GM23338 (cell line): Measurements from ENCODE around the gene FAM83C. TPM values are rescaled to one million over a fixed set of nuclear protein-coding genes. Genes with fewer than 3 reads are reported as not detected.

ENCODE experiments used
- ATAC-seq: fragments of 200-7000 bp; cut with Tn5 transposase; 3 replicates; pipeline ENCODE4 v1.9.1; 2020
- DNase-seq: peaks from one replicate; pipeline ENCODE4 v3.0.0-alpha.2; 2015; ENCODE audit warnings: low spot score
- H2AFZ ChIP-seq: fragments of 200-600 bp; sonication (generic); 2 replicates; pipeline ENCODE4 v1.8.0; 2016; ENCODE audit warnings: antibody characterized with exemption, mild to moderate bottlenecking, moderate library complexity
- H3F3A ChIP-seq: fragments of 200-600 bp; sonication (generic); replicated peaks from 2 replicates; pipeline ENCODE4 v1.8.0; 2017; ENCODE audit warnings: antibody characterized with exemption, mixed run types, low read depth
- H3K27ac ChIP-seq: fragments of 200-600 bp; sonication (generic); 2 replicates; pipeline ENCODE4 v1.6.1; 2016; ENCODE audit warnings: low read depth
- H3K27me3 ChIP-seq: fragments of 200-600 bp; sonication (generic); 2 replicates; pipeline ENCODE4 v1.8.0; 2016; ENCODE audit warnings: mild to moderate bottlenecking, mixed run types, moderate library complexity; ENCODE audit not compliant: insufficient read depth
- H3K36me3 ChIP-seq: fragments of 200-600 bp; sonication (generic); 2 replicates; pipeline ENCODE4 v1.8.0; 2016; ENCODE audit warnings: mild to moderate bottlenecking; ENCODE audit not compliant: insufficient read depth
- H3K4me1 ChIP-seq: fragments of 200-600 bp; sonication (generic); 2 replicates; pipeline ENCODE4 v1.8.0; 2016; ENCODE audit warnings: mild to moderate bottlenecking, moderate library complexity; ENCODE audit not compliant: insufficient read depth
- H3K4me2 ChIP-seq: fragments of 200-600 bp; sonication (generic); 2 replicates; pipeline ENCODE4 v1.7.1; 2017; ENCODE audit warnings: mixed run types
- H3K4me3 ChIP-seq: fragments of 200-600 bp; sonication (generic); 2 replicates; pipeline ENCODE4 v1.6.1; 2016; ENCODE audit warnings: mixed run types
- H3K79me2 ChIP-seq: fragments of 200-600 bp; sonication (generic); replicated peaks from 2 replicates; pipeline ENCODE4 v1.8.0; 2017; ENCODE audit warnings: mild to moderate bottlenecking; ENCODE audit not compliant: insufficient read depth
- H3K9me2 ChIP-seq: fragments of 200-600 bp; sonication (generic); 2 replicates; pipeline ENCODE4 v1.8.0; 2017; ENCODE audit not compliant: insufficient read depth
- H4K20me1 ChIP-seq: fragments of 200-600 bp; sonication (generic); replicated peaks from 2 replicates; pipeline ENCODE4 v1.8.0; 2017; ENCODE audit warnings: mild to moderate bottlenecking; ENCODE audit not compliant: insufficient read depth
- H3K27ac Mint-ChIP-seq: 2 replicates; pipeline ENCODE4 v1.8.0; 2020; ENCODE audit warnings: inconsistent platforms, mild to moderate bottlenecking, moderate library complexity, mixed read lengths
- H3K27me3 Mint-ChIP-seq: 3 replicates; pipeline ENCODE4 v1.8.0; 2022; ENCODE audit warnings: low read depth, mild to moderate bottlenecking, moderate library complexity, mixed read lengths, inconsistent platforms; ENCODE audit not compliant: insufficient read depth, poor library complexity
- H3K36me3 Mint-ChIP-seq: 3 replicates; pipeline ENCODE4 v1.8.0; 2021; ENCODE audit warnings: low read depth, mild to moderate bottlenecking, inconsistent platforms, moderate library complexity, mixed read lengths
- H3K4me1 Mint-ChIP-seq: 3 replicates; pipeline ENCODE4 v1.8.0; 2020; ENCODE audit warnings: mild to moderate bottlenecking, inconsistent platforms, mixed read lengths
- H3K4me3 Mint-ChIP-seq: 3 replicates; pipeline ENCODE4 v1.8.0; 2021; ENCODE audit warnings: moderate library complexity, mild to moderate bottlenecking, inconsistent platforms, mixed read lengths
- H3K9me3 Mint-ChIP-seq: 3 replicates; pipeline ENCODE4 v1.8.0; 2020; ENCODE audit warnings: moderate library complexity, mild to moderate bottlenecking, inconsistent platforms, mixed read lengths
- CREB1 ChIP-seq: fragments of 250-450 bp; sonication (Bioruptor Pico); IDR thresholded peaks from 2 replicates; pipeline ENCODE4 v1.5.0; 2020; ENCODE audit warnings: low read depth, mild to moderate bottlenecking, moderate library complexity
- ETS1 ChIP-seq: IDR thresholded peaks from 2 replicates; pipeline ENCODE4 v1.6.1; 2016; ENCODE audit warnings: antibody characterized with exemption
- EZH2 ChIP-seq: fragments of 200-600 bp; sonication (generic); IDR thresholded peaks from one replicate; pipeline ENCODE4 v1.8.0; 2017; ENCODE audit warnings: antibody characterized with exemption, mild to moderate bottlenecking, low read depth; ENCODE audit not compliant: unreplicated experiment
- EZH2phosphoT487 ChIP-seq: fragments of 200-600 bp; sonication (generic); IDR thresholded peaks from one replicate; pipeline ENCODE4 v1.8.1; 2018; ENCODE audit warnings: antibody characterized with exemption; ENCODE audit not compliant: unreplicated experiment
- JUNB ChIP-seq: IDR thresholded peaks from one replicate; pipeline ENCODE4 v1.6.1; 2016; ENCODE audit warnings: antibody characterized with exemption; ENCODE audit not compliant: unreplicated experiment
- NANOG ChIP-seq: IDR thresholded peaks from 2 replicates; pipeline ENCODE4 v1.6.1; 2016; ENCODE audit warnings: antibody characterized with exemption, borderline replicate concordance
- POLR2AphosphoS5 ChIP-seq: IDR thresholded peaks from 2 replicates; pipeline ENCODE4 v1.6.1; 2016; ENCODE audit warnings: antibody characterized with exemption, low read depth
- STAT1 ChIP-seq: IDR thresholded peaks from one replicate; pipeline ENCODE4 v1.6.1; 2016; ENCODE audit warnings: antibody characterized with exemption; ENCODE audit not compliant: unreplicated experiment
- ZNF114 ChIP-seq: fragments of 250-450 bp; sonication (Bioruptor Pico); IDR thresholded peaks from 2 replicates; pipeline ENCODE4 v1.5.0; 2020; ENCODE audit warnings: mild to moderate bottlenecking, moderate library complexity
- ZNF331 ChIP-seq: fragments of 250-450 bp; sonication (Bioruptor Pico); IDR thresholded peaks from 2 replicates; pipeline ENCODE4 v1.5.0; 2020; ENCODE audit warnings: low read depth, mild to moderate bottlenecking, moderate library complexity
- polyA plus RNA-seq: library from polyadenylated mRNA; unstranded; fragments of >200 nt; fragmentation: Nextera tagmentation; extraction: Ambion mirVana; gene quantifications from 2 replicates; pipeline ENCODE4 v1.2.1, GENCODE V29; 2016
- total RNA-seq: library from RNA; depleted of rRNA; stranded (reverse); fragments of >200 nt; shearing (Covaris generic); gene quantifications from 2 replicates; pipeline ENCODE4 v1.2.3, GENCODE V29; 2014
- TF ChIP-seq, protein P1 (sequence below): fragments of 250-450 bp; sonication (Bioruptor Pico); IDR thresholded peaks from 2 replicates; pipeline ENCODE4 v1.5.0; 2020; ENCODE audit warnings: mild to moderate bottlenecking, moderate library complexity
- TF ChIP-seq, protein P2 (sequence below): IDR thresholded peaks from one replicate; pipeline ENCODE4 v1.6.1; 2018; ENCODE audit warnings: antibody characterized with exemption; ENCODE audit not compliant: unreplicated experiment
- TF ChIP-seq, protein P3 (sequence below), 2 experiments: fragments of 200-600 bp in 1 of 2; sonication (generic) in 1 of 2; conservative IDR thresholded peaks; 2 replicates each; pipeline versions ENCODE4 v1.5.1 to v1.6.1; 2016 to 2017; ENCODE audit warnings: antibody characterized with exemption in 2 of 2, low read depth in 2 of 2, mild to moderate bottlenecking in 2 of 2, moderate library complexity in 1 of 2

Gene FAM83C
- total and polyA plus RNA-seq, 2 experiments from 2014 or later = 0.10 TPM; not detected in 1

DNA sequence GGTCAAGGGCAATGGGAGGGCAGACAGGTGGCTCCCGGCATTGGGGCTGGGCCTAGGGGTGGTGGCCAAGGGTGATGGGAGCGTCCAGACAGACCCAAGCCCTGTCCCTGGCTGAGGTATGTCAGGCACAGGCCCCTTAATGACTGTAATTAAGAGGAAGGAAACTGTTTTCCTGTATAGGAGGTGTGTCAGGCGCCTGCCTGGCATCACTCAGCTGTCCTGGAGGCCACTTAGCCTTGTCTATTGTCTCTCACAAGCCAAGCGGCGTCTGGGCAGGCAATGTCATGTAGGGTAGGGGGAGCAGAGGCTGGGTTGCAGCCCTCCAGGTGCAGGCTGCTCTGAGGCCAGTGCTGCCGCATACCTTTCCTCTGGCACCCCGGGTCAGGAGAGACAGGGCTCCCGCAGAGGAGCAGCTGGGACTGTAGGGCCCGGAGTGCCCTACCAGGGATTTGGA lies 3.9 kb upstream of the FAM83C start:
- H3K4me3 Mint-ChIP-seq = no peak overlapping the region

More for the DNA sequence above, 3.9 kb upstream of the FAM83C start:
- H3K36me3 Mint-ChIP-seq = no peaks in the 10 kb centered on the region
- H3K27ac Mint-ChIP-seq = no peak overlapping the region
- peaks cover 16% of the 10 kb centered on the region for H3K27me3 Mint-ChIP-seq
- Histone ChIP-seq H2AFZ (no peak overlapping the region), H3K4me2 (no peak overlapping the region), H3K27me3 (no peaks in the 10 kb centered on the region), H3K79me2 (no peaks in the 10 kb centered on the region), H3F3A (no peaks in the 10 kb centered on the region), H4K20me1 (no peaks in the 10 kb centered on the region), H3K9me2 (no peaks in the 10 kb centered on the region), H3K4me3 (no peak overlapping the region), H3K36me3 (no peaks in the 10 kb centered on the region), H3K27ac (no peak overlapping the region), H3K4me1 (no peaks in the 10 kb centered on the region)
- H3K9me3 Mint-ChIP-seq = no peaks in the 10 kb centered on the region
- ATAC-seq (peak; percentile 55), DNase-seq (peak; percentile 23)
- H3K4me1 Mint-ChIP-seq = peaks cover 2% of the 10 kb centered on the region
- TF ChIP-seq, protein P1, sequence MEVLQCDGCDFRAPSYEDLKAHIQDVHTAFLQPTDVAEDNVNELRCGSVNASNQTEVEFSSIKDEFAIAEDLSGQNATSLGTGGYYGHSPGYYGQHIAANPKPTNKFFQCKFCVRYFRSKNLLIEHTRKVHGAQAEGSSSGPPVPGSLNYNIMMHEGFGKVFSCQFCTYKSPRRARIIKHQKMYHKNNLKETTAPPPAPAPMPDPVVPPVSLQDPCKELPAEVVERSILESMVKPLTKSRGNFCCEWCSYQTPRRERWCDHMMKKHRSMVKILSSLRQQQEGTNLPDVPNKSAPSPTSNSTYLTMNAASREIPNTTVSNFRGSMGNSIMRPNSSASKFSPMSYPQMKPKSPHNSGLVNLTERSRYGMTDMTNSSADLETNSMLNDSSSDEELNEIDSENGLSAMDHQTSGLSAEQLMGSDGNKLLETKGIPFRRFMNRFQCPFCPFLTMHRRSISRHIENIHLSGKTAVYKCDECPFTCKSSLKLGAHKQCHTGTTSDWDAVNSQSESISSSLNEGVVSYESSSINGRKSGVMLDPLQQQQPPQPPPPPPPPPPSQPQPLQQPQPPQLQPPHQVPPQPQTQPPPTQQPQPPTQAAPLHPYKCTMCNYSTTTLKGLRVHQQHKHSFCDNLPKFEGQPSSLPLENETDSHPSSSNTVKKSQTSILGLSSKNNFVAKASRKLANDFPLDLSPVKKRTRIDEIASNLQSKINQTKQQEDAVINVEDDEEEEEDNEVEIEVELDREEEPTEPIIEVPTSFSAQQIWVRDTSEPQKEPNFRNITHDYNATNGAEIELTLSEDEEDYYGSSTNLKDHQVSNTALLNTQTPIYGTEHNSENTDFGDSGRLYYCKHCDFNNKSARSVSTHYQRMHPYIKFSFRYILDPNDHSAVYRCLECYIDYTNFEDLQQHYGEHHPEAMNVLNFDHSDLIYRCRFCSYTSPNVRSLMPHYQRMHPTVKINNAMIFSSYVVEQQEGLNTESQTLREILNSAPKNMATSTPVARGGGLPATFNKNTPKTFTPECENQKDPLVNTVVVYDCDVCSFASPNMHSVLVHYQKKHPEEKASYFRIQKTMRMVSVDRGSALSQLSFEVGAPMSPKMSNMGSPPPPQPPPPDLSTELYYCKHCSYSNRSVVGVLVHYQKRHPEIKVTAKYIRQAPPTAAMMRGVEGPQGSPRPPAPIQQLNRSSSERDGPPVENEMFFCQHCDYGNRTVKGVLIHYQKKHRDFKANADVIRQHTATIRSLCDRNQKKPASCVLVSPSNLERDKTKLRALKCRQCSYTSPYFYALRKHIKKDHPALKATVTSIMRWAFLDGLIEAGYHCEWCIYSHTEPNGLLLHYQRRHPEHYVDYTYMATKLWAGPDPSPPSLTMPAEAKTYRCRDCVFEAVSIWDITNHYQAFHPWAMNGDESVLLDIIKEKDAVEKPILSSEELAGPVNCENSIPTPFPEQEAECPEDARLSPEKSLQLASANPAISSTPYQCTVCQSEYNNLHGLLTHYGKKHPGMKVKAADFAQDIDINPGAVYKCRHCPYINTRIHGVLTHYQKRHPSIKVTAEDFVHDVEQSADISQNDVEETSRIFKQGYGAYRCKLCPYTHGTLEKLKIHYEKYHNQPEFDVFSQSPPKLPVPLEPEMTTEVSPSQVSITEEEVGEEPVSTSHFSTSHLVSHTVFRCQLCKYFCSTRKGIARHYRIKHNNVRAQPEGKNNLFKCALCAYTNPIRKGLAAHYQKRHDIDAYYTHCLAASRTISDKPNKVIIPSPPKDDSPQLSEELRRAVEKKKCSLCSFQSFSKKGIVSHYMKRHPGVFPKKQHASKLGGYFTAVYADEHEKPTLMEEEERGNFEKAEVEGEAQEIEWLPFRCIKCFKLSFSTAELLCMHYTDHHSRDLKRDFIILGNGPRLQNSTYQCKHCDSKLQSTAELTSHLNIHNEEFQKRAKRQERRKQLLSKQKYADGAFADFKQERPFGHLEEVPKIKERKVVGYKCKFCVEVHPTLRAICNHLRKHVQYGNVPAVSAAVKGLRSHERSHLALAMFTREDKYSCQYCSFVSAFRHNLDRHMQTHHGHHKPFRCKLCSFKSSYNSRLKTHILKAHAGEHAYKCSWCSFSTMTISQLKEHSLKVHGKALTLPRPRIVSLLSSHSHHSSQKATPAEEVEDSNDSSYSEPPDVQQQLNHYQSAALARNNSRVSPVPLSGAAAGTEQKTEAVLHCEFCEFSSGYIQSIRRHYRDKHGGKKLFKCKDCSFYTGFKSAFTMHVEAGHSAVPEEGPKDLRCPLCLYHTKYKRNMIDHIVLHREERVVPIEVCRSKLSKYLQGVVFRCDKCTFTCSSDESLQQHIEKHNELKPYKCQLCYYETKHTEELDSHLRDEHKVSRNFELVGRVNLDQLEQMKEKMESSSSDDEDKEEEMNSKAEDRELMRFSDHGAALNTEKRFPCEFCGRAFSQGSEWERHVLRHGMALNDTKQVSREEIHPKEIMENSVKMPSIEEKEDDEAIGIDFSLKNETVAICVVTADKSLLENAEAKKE (CRISPR knock-in tag) = no peak
- TF ChIP-seq JUNB = no peak
- TF ChIP-seq EZH2phosphoT487 = no peak
- no peak for TF ChIP-seq NANOG
- no peak for TF ChIP-seq STAT1
- TF ChIP-seq, protein P2, sequence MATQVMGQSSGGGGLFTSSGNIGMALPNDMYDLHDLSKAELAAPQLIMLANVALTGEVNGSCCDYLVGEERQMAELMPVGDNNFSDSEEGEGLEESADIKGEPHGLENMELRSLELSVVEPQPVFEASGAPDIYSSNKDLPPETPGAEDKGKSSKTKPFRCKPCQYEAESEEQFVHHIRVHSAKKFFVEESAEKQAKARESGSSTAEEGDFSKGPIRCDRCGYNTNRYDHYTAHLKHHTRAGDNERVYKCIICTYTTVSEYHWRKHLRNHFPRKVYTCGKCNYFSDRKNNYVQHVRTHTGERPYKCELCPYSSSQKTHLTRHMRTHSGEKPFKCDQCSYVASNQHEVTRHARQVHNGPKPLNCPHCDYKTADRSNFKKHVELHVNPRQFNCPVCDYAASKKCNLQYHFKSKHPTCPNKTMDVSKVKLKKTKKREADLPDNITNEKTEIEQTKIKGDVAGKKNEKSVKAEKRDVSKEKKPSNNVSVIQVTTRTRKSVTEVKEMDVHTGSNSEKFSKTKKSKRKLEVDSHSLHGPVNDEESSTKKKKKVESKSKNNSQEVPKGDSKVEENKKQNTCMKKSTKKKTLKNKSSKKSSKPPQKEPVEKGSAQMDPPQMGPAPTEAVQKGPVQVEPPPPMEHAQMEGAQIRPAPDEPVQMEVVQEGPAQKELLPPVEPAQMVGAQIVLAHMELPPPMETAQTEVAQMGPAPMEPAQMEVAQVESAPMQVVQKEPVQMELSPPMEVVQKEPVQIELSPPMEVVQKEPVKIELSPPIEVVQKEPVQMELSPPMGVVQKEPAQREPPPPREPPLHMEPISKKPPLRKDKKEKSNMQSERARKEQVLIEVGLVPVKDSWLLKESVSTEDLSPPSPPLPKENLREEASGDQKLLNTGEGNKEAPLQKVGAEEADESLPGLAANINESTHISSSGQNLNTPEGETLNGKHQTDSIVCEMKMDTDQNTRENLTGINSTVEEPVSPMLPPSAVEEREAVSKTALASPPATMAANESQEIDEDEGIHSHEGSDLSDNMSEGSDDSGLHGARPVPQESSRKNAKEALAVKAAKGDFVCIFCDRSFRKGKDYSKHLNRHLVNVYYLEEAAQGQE = no peak
- TF ChIP-seq POLR2AphosphoS5 = no peak
- TF ChIP-seq ZNF114 (CRISPR knock-in tag) = no peak
- no peak for TF ChIP-seq CREB1 (CRISPR knock-in tag)
- TF ChIP-seq EZH2 = no peak
- no peak for TF ChIP-seq ETS1
- TF ChIP-seq, protein P3, sequence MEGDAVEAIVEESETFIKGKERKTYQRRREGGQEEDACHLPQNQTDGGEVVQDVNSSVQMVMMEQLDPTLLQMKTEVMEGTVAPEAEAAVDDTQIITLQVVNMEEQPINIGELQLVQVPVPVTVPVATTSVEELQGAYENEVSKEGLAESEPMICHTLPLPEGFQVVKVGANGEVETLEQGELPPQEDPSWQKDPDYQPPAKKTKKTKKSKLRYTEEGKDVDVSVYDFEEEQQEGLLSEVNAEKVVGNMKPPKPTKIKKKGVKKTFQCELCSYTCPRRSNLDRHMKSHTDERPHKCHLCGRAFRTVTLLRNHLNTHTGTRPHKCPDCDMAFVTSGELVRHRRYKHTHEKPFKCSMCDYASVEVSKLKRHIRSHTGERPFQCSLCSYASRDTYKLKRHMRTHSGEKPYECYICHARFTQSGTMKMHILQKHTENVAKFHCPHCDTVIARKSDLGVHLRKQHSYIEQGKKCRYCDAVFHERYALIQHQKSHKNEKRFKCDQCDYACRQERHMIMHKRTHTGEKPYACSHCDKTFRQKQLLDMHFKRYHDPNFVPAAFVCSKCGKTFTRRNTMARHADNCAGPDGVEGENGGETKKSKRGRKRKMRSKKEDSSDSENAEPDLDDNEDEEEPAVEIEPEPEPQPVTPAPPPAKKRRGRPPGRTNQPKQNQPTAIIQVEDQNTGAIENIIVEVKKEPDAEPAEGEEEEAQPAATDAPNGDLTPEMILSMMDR (conservative IDR thresholded peaks at IDR 0.05; ENCODE audit: low read depth in 2 of 2) = no peak
- no peak for TF ChIP-seq ZNF331 (CRISPR knock-in tag)
